ENCODE results near the gene KLHL36. TPM values are rescaled to one million over a fixed set of nuclear protein-coding genes. Genes with fewer than 3 reads are reported as not detected.

The KLHL36 gene
- total RNA-seq, 2 experiments from 2014 or later, result 58.9 to 66.1 TPM

DNA sequence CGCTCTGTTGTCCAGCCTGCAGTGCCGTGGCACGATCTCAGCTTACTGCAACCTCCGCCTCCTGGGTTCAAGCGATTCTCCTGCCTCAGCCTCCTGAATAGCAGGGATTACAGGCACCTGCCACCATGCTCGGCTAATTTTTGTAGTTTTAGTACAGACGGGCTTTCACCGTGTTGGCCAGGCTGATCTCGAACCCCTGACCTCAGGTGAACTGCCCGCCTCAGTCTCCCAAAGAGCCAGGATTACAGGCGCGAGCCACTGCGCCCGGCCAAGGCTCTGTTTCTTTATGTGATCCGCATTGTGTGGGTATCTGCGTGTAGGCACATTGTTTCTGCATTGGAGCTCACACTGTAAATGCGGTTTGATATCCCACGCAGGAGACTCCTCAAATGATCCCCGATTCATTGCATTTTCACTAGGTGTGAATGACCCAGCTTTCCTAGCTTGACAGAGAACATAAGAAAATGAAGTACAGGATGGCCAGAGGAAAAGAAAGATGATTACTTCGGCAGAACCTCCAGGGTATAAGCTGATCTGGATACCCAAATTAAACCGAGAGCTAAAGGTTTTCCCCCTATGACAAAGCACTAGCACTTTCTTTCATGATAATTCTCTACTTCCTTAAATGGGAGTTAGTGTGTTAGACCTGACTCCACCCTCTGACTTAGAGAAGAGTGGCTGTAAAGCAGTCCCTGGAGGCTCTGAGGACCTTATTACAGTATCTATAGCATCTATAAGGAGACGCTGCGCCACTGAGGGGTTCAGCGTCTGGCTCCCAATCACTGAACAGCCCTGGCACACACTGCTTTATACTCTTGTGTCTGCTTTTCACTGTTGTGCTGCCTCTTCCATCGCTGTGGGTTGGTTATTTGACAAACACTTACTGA lies 47.7 kb upstream of the KLHL36 start:
- CTCF ChIA-PET (ENCODE audit: unreplicated experiment), result interaction anchor here (0.6 to 1.7 kb wide), 3 partner anchors 37 to 89 kb away, joined by 3 to 6 read pairs (median 3); no protein-coding TSS in a partner anchor
- BruUV-seq (replicated peaks), result no TSS peak
- H3K79me2 ChIP-seq (ENCODE audit: insufficient read depth, low read depth, low read length), result peaks cover 78% of the 10 kb centered on the region
- peak overlapping the region; percentile 60 for H3K4me3 ChIP-seq (ENCODE audit: low read depth, low read length, poor library complexity, severe bottlenecking)
- intact Hi-C loops (cut with micrococcal nuclease; ENCODE audit: unreplicated experiment), result no loop called here
- DNase-seq (ENCODE audit: low spot score), result peak; percentile 87
- POLR2A ChIA-PET, result interaction anchor here (0.6 to 4.6 kb wide), 10 partner anchors 10 to 1624 kb away, joined by 3 to 50 read pairs (median 4); partner anchors contain the start of gene COTL1
- H3K36me3 ChIP-seq (ENCODE audit: insufficient read depth, low read length), result peaks cover 46% of the 10 kb centered on the region
- peak overlapping the region; percentile 98 for H3K4me2 ChIP-seq (ENCODE audit: low read length)
- TF ChIP-seq EZH2phosphoT487 (IDR thresholded peaks at IDR 0.05; ENCODE audit: borderline replicate concordance, low read depth, low read length), result no peak
- no peak for TF ChIP-seq CTCF (conservative IDR thresholded peaks at IDR 0.05; ENCODE audit: low read length)
- peak overlapping the region; percentile 97 for H3K27ac ChIP-seq (ENCODE audit: low read depth, low read length, poor library complexity, severe bottlenecking)
- no peaks in the 10 kb centered on the region for H3K9me2 ChIP-seq (ENCODE audit: insufficient read depth, low read length)
- peaks cover 93% of the 10 kb centered on the region for H3K4me1 ChIP-seq (ENCODE audit: insufficient read depth, low read length, poor library complexity, severe bottlenecking)
- no peak overlapping the region for H2AFZ ChIP-seq (ENCODE audit: low read length)
- no peaks in the 10 kb centered on the region; the same call in 1 of the 2 replicates for H3K9me3 ChIP-seq (ENCODE audit: low read length)
- peaks cover 3% of the 10 kb centered on the region; the same call in 1 of the 2 replicates for H4K20me1 ChIP-seq (ENCODE audit: insufficient read depth, low read length)

DNA sequence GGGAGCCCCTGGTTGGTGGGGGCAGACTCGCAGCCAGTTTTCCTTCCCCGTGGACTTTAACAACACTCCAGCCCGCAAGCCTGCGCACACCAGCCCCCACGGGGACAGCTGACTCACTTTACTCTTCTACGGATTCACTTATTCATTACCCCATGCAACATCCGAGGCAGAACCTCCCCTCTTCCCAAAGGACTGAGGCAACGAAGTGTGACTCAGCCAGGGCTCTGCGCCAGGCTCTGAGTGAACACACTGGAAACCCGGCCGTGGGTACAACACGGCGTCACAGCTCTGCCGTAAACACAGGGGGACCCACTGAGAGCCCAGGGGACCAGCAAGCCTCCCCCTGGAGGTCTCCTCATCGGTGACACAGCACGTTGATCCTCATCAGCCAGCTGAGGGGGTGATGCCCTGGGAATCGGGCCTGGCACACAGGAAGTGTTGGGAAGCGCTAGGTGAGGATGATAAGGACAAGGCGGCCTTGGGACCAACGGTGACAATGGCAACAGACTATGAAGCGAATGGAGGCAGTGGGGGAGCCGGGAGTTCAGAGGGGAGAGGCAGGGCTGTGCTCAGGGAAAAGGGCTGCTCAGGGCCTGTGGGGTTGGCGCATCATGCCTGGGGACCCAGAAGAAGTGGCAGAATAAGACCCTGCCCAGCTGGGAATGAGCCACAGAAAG lies 45.0 kb upstream of the KLHL36 start:
- intact Hi-C loops (cut with micrococcal nuclease; ENCODE audit: unreplicated experiment), result no loop called here
- Histone ChIP-seq H3K9me3 (ENCODE audit: low read length) (no peaks in the 10 kb centered on the region; the same call in 1 of the 2 replicates), H3K36me3 (ENCODE audit: insufficient read depth, low read length) (peaks cover 50% of the 10 kb centered on the region), H3K4me3 (ENCODE audit: low read depth, low read length, poor library complexity, severe bottlenecking) (no peak overlapping the region), H3K9me2 (ENCODE audit: insufficient read depth, low read length) (no peaks in the 10 kb centered on the region), H3K79me2 (ENCODE audit: insufficient read depth, low read depth, low read length) (peaks cover 88% of the 10 kb centered on the region), H3K4me1 (ENCODE audit: insufficient read depth, low read length, poor library complexity, severe bottlenecking) (peaks cover 93% of the 10 kb centered on the region), H4K20me1 (ENCODE audit: insufficient read depth, low read length) (peaks cover 13% of the 10 kb centered on the region; the same call in 1 of the 2 replicates), H2AFZ (ENCODE audit: low read length) (no peak overlapping the region), H3K4me2 (ENCODE audit: low read length) (peak overlapping the region; percentile 18; the same call in 1 of the 2 replicates), H3K27ac (ENCODE audit: low read depth, low read length, poor library complexity, severe bottlenecking) (peak overlapping the region; percentile 97)
- no peak for DNase-seq (ENCODE audit: low spot score)
- BruUV-seq (replicated peaks), result no TSS peak
- ChIA-PET POLR2A (interaction anchor here (0.6 to 1.6 kb wide), 3 partner anchors 11 to 95 kb away, joined by 3 to 6 read pairs (median 4); no protein-coding TSS in a partner anchor), CTCF (ENCODE audit: unreplicated experiment) (interaction anchor here (1.1 kb wide), 1 partner anchor 326 kb away, joined by 4 read pairs; no protein-coding TSS in a partner anchor)
- TF ChIP-seq CTCF (conservative IDR thresholded peaks at IDR 0.05; ENCODE audit: low read length) (no peak), EZH2phosphoT487 (IDR thresholded peaks at IDR 0.05; ENCODE audit: borderline replicate concordance, low read depth, low read length) (no peak)

Measured in OCI-LY7 (cell line).